ENCODE results near the gene RFX4.

DNA sequence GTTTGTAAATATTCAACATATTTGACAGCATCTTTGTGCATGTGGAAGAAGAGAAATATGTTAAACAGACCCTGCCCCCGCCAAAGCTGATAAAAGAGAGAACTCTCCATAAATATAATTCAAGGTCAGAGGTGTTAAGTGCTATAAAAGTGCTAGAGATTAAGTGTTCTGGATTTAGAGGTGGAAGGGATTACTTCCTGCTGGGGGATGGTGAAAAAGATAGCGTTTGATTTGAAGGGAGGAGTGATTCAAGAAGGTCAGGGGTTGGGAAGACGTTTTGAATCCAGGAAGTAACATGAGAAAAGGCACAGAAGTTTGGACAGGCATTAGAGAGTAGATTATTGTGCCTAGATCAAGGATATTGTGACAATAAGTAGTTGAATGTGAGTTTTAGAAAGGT is 221.9 kb downstream of the RFX4 start:
- TF ChIP-seq, protein P1, sequence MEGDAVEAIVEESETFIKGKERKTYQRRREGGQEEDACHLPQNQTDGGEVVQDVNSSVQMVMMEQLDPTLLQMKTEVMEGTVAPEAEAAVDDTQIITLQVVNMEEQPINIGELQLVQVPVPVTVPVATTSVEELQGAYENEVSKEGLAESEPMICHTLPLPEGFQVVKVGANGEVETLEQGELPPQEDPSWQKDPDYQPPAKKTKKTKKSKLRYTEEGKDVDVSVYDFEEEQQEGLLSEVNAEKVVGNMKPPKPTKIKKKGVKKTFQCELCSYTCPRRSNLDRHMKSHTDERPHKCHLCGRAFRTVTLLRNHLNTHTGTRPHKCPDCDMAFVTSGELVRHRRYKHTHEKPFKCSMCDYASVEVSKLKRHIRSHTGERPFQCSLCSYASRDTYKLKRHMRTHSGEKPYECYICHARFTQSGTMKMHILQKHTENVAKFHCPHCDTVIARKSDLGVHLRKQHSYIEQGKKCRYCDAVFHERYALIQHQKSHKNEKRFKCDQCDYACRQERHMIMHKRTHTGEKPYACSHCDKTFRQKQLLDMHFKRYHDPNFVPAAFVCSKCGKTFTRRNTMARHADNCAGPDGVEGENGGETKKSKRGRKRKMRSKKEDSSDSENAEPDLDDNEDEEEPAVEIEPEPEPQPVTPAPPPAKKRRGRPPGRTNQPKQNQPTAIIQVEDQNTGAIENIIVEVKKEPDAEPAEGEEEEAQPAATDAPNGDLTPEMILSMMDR (conservative IDR thresholded peaks at IDR 0.05 in 1 of 2, IDR thresholded peaks at IDR 0.05 in 1 of 2; ENCODE audit: low read depth in 1 of 2, low read length in 2 of 2): no peak
- no peak for TF ChIP-seq EZH2 (IDR thresholded peaks at IDR 0.05; ENCODE audit: low read length, missing control alignments)
